Measurements from ENCODE around the gene SEZ6. TPM values are rescaled to one million over a fixed set of nuclear protein-coding genes. Genes with fewer than 3 reads are reported as not detected.

SEZ6 gene
- total RNA-seq, 4 donors from 2014 or later = not detected

- Histone ChIP-seq H3K4me3 (replicated peaks in 1 of 3) (no peak overlapping the region), H3K27ac (no peak overlapping the region), H3K27me3 (no peaks in the 10 kb centered on the region), H3K4me1 (peaks cover 4 to 12% of the 10 kb centered on the region in 2 donors), H3K36me3 (no peaks in the 10 kb centered on the region), H3K9me3 (no peaks in the 10 kb centered on the region)
- DNase-seq = no peak
- TF ChIP-seq POLR2A (IDR thresholded peaks at IDR 0.05) = no peak
- no peak for TF ChIP-seq CTCF (IDR thresholded peaks at IDR 0.05)
- 93% methylated on average over 6 of the region's 6 CpGs for WGBS, 2 donors
- intact Hi-C loops (cut with DNase I) = no loop called here
Observed at GRCh38 chr17:29041571-29041970, 35.7 kb upstream of the SEZ6 start.

GRCh38 chr17:29041091-29041490, 35.3 kb upstream of the SEZ6 start:
- H3K4me1 ChIP-seq = peaks cover 4 to 12% of the 10 kb centered on the region in 2 donors
- H3K27ac ChIP-seq = no peak overlapping the region
- intact Hi-C loops (cut with DNase I) = no loop called here
- H3K27me3 ChIP-seq = no peaks in the 10 kb centered on the region
- no peak overlapping the region for H3K4me3 ChIP-seq (replicated peaks in 1 of 3)
- H3K36me3 ChIP-seq = no peaks in the 10 kb centered on the region
- DNase-seq = no peak
- WGBS, 2 donors = 100% methylated on average over 2 of the region's 2 CpGs
- no peaks in the 10 kb centered on the region for H3K9me3 ChIP-seq
- no peak for TF ChIP-seq POLR2A (IDR thresholded peaks at IDR 0.05)
- TF ChIP-seq CTCF (IDR thresholded peaks at IDR 0.05) = no peak

GRCh38 chr17:29039764-29040598, 34.1 kb upstream of the SEZ6 start:
- H3K4me1 ChIP-seq = peaks cover 4 to 12% of the 10 kb centered on the region in 2 donors
- no peaks in the 10 kb centered on the region for H3K27me3 ChIP-seq
- no peaks in the 10 kb centered on the region for H3K36me3 ChIP-seq
- no peak overlapping the region for H3K4me3 ChIP-seq (replicated peaks in 1 of 3)
- 78 to 85% methylated on average over 13 of the region's 13 CpGs for WGBS, 2 donors
- no peak overlapping the region for H3K27ac ChIP-seq
- DNase-seq = peak in 1 of 2 donors; percentile 25
- intact Hi-C loops (cut with DNase I) = no loop called here
- no peaks in the 10 kb centered on the region for H3K9me3 ChIP-seq
- TF ChIP-seq CTCF (IDR thresholded peaks at IDR 0.05) = no peak
- TF ChIP-seq POLR2A (IDR thresholded peaks at IDR 0.05) = no peak

- WGBS, 2 donors = 36 to 39% methylated on average over 15 of the region's 15 CpGs
- H3K27ac ChIP-seq = no peak overlapping the region
- TF ChIP-seq POLR2A (IDR thresholded peaks at IDR 0.05) (no peak), CTCF (IDR thresholded peaks at IDR 0.05) (no peak)
- no peak for DNase-seq
- H3K36me3 ChIP-seq = no peaks in the 10 kb centered on the region
- intact Hi-C loops (cut with DNase I) = no loop called here
- H3K4me3 ChIP-seq (replicated peaks in 1 of 3) = no peak overlapping the region
- H3K9me3 ChIP-seq = no peaks in the 10 kb centered on the region
- H3K4me1 ChIP-seq = peaks cover 4 to 10% of the 10 kb centered on the region in 2 donors
- H3K27me3 ChIP-seq = no peaks in the 10 kb centered on the region
Observed at GRCh38 chr17:29038085-29038795, 32.4 kb upstream of the SEZ6 start.

GRCh38 chr17:29037739-29038084, 31.9 kb upstream of the SEZ6 start:
- intact Hi-C loops (cut with DNase I) = no loop called here
- H3K27me3 ChIP-seq = no peaks in the 10 kb centered on the region
- DNase-seq = no peak
- H3K4me3 ChIP-seq (replicated peaks in 1 of 3) = no peak overlapping the region
- no peaks in the 10 kb centered on the region for H3K36me3 ChIP-seq
- 76 to 80% methylated on average over 10 of the region's 10 CpGs for WGBS, 2 donors
- H3K27ac ChIP-seq = no peak overlapping the region
- no peaks in the 10 kb centered on the region for H3K9me3 ChIP-seq
- H3K4me1 ChIP-seq = peaks cover 0 to 5% of the 10 kb centered on the region in 2 donors
- TF ChIP-seq POLR2A (IDR thresholded peaks at IDR 0.05) (no peak), CTCF (IDR thresholded peaks at IDR 0.05) (no peak)
